Karpas-422 (cell line): ENCODE data around the gene MEIS1. TPM values are rescaled to one million over a fixed set of nuclear protein-coding genes. Genes with fewer than 3 reads are reported as not detected.
"Not testable (repeated sequence)": the region's sequence is repeated elsewhere in the genome, so short reads cannot be mapped to it uniquely, and the experiment has no call there.

ENCODE experiments used
- DNase-seq: peaks from one replicate; pipeline ENCODE4 v3.0.0-alpha.2; 2015
- H2AFZ ChIP-seq: fragments of 200-600 bp; sonication (generic); 2 replicates; pipeline ENCODE4 v1.6.1; 2014; ENCODE audit warnings: antibody characterized with exemption, low read length, mixed read lengths
- H3K27ac ChIP-seq: fragments of 200-600 bp; sonication (generic); 2 replicates; pipeline ENCODE4 v1.5.1; 2014; ENCODE audit warnings: mild to moderate bottlenecking, low read length, moderate library complexity
- H3K27me3 ChIP-seq: fragments of 200-600 bp; sonication (generic); 2 replicates; pipeline ENCODE4 v1.6.1; 2014; ENCODE audit warnings: low read length, mixed read lengths
- H3K36me3 ChIP-seq: fragments of 200-600 bp; sonication (generic); 2 replicates; pipeline ENCODE4 v1.6.1; 2014; ENCODE audit warnings: low read length, mixed read lengths; ENCODE audit not compliant: insufficient read depth
- H3K4me1 ChIP-seq: fragments of 200-600 bp; sonication (generic); 2 replicates; pipeline ENCODE4 v1.6.1; 2014; ENCODE audit warnings: mild to moderate bottlenecking, low read length, mixed read lengths
- H3K4me2 ChIP-seq: fragments of 200-600 bp; sonication (generic); 2 replicates; pipeline ENCODE4 v1.6.1; 2014; ENCODE audit warnings: low read length, low read depth, mild to moderate bottlenecking; ENCODE audit not compliant: poor library complexity, severe bottlenecking
- H3K4me3 ChIP-seq: fragments of 200-600 bp; sonication (generic); 2 replicates; pipeline ENCODE4 v1.5.1; 2014; ENCODE audit warnings: mild to moderate bottlenecking, antibody characterized with exemption, low read length, mixed read lengths
- H3K79me2 ChIP-seq: fragments of 200-600 bp; sonication (generic); 2 replicates; pipeline ENCODE4 v1.6.1; 2014; ENCODE audit warnings: mild to moderate bottlenecking, low read length, mixed read lengths
- H3K9ac ChIP-seq: fragments of 200-600 bp; sonication (generic); 2 replicates; pipeline ENCODE4 v1.6.0; 2014; ENCODE audit warnings: low read length
- H3K9me2 ChIP-seq: fragments of 200-600 bp; sonication (generic), shearing (Covaris generic); replicated peaks from 2 replicates; pipeline ENCODE4 v1.6.0; 2014; ENCODE audit warnings: mild to moderate bottlenecking, low read length, moderate library complexity; ENCODE audit not compliant: insufficient read depth
- H3K9me3 ChIP-seq: fragments of 300-700, 200-600 bp; sonication (generic); 2 replicates; pipeline ENCODE4 v1.6.1; 2014; ENCODE audit warnings: low read length, mixed read lengths
- H4K20me1 ChIP-seq: fragments of 200-600 bp; sonication (generic); 2 replicates; pipeline ENCODE4 v1.6.1; 2014; ENCODE audit warnings: mild to moderate bottlenecking, antibody characterized with exemption, low read length, low read depth; ENCODE audit not compliant: insufficient read depth
- total RNA-seq: library from RNA; depleted of rRNA; stranded (reverse); fragments of >200 nt; shearing (Covaris generic); gene quantifications from 2 replicates; pipeline ENCODE4 v1.2.3, GENCODE V29; 2014; ENCODE audit warnings: low replicate concordance; rRNA removed

The MEIS1 gene
- 32.5 and 35.3 TPM in 2 replicates for total RNA-seq

DNA sequence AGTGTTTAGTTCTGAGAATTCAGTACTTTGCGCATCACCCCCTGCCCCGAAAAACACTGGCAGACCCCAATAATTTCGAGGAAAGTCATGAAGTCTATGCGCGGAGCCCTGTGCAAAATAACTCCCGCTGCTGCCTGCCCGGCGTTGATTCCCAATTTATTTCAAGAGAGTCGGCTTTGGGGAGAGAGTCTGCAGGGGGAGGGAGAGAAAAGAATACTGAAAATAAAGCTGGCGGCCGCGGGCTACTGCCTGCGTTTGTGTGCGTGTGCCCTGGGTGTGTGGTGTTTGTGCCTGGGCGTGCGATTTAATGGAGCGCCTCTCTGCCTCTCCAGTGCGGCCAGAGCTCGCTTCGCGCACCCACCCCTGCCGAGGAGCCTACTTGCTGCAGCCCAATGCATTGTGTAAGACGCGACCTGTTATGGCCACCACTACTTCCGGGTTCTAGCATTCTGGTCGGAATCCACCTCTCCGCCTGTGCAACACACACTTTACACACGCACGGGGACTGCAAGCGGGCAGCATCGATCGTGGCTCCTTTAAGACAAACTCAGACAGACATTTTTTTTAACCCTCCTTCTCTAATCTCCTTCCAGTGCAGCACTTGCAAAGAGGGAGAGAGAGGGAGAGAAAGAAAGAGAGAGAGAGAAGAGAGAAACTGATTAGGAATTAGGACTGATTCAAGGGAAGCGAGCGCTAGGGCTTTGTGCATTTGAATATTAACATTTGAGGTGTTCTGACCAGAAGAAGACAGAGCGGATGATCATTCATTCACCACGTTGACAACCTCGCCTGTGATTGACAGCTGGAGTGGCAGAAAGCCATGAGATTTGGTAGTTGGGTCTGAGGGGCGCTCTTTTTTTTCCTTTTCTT, at the start of gene MEIS1:
Gene MEIS1, plus strand, starts transcription at position 447 of the 870 bp plus-strand sequence. CDS start 732 bp downstream, outside the sequence.
- H3K9me3 ChIP-seq, result no peaks in the 10 kb centered on the region
- no peaks in the 10 kb centered on the region for H3K79me2 ChIP-seq
- DNase-seq, result peak; percentile 95
- peak within 1 kb of the TSS; percentile 93 for H3K4me2 ChIP-seq
- H3K9ac ChIP-seq, result peak within 1 kb of the TSS; percentile 68
- H4K20me1 ChIP-seq, result no peaks in the 10 kb centered on the region
- peak within 1 kb of the TSS; percentile 75 for H3K4me3 ChIP-seq
- peaks cover 31% of the 10 kb centered on the region for H3K4me1 ChIP-seq
- H3K27ac ChIP-seq, result peak within 1 kb of the TSS; percentile 57
- no peaks in the 10 kb centered on the region for H3K36me3 ChIP-seq
- H2AFZ ChIP-seq, result peak within 1 kb of the TSS; percentile 96
- H3K9me2 ChIP-seq, result no peaks in the 10 kb centered on the region
- H3K27me3 ChIP-seq, result no peaks in the 10 kb centered on the region

GRCh38 chr2:66387016-66387753, 47.7 kb upstream of the MEIS1 start:
- DNase-seq, result no peak

GRCh38 chr2:66389651-66390131, 45.2 kb upstream of the MEIS1 start:
- Histone ChIP-seq H3K9me3 (no peaks in the 10 kb centered on the region), H3K4me1 (no peaks in the 10 kb centered on the region), H3K36me3 (no peaks in the 10 kb centered on the region), H3K9ac (no peak overlapping the region), H3K4me2 (no peak overlapping the region), H4K20me1 (no peaks in the 10 kb centered on the region), H3K27ac (no peak overlapping the region), H3K79me2 (no peaks in the 10 kb centered on the region), H3K4me3 (no peak overlapping the region), H3K9me2 (no peaks in the 10 kb centered on the region), H2AFZ (no peak overlapping the region), H3K27me3 (0 out of 2 replicates have a peak, but pooled peaks cover 2% of the 10 kb centered on the region)
- DNase-seq, result no peak

More at GRCh38 chr2:66387016-66387753, 47.7 kb upstream of the MEIS1 start:
- Histone ChIP-seq H3K4me3 (no peak overlapping the region), H3K9ac (no peak overlapping the region), H3K27ac (no peak overlapping the region), H3K36me3 (no peaks in the 10 kb centered on the region), H3K9me2 (no peaks in the 10 kb centered on the region), H3K27me3 (0 out of 2 replicates have a peak, but pooled peaks cover 2% of the 10 kb centered on the region), H3K4me1 (no peaks in the 10 kb centered on the region), H2AFZ (no peak overlapping the region), H4K20me1 (no peaks in the 10 kb centered on the region), H3K4me2 (no peak overlapping the region), H3K79me2 (no peaks in the 10 kb centered on the region), H3K9me3 (no peaks in the 10 kb centered on the region)

GRCh38 chr2:66390152-66390551, 44.8 kb upstream of the MEIS1 start:
- Histone ChIP-seq H3K36me3 (no peaks in the 10 kb centered on the region), H3K9me3 (no peaks in the 10 kb centered on the region), H3K27me3 (0 out of 2 replicates have a peak, but pooled peaks cover 2% of the 10 kb centered on the region), H2AFZ (no peak overlapping the region), H3K9me2 (no peaks in the 10 kb centered on the region), H3K9ac (no peak overlapping the region), H3K79me2 (no peaks in the 10 kb centered on the region), H4K20me1 (no peaks in the 10 kb centered on the region), H3K4me1 (no peaks in the 10 kb centered on the region), H3K4me2 (no peak overlapping the region), H3K27ac (no peak overlapping the region), H3K4me3 (no peak overlapping the region)
- DNase-seq, result no peak

GRCh38 chr2:66390811-66391210, 44.1 kb upstream of the MEIS1 start:
- DNase-seq, result no peak
- H3K4me2 ChIP-seq, result no peak overlapping the region
- H3K4me1 ChIP-seq, result no peaks in the 10 kb centered on the region
- no peaks in the 10 kb centered on the region for H3K9me2 ChIP-seq
- no peak overlapping the region for H2AFZ ChIP-seq
- H3K4me3 ChIP-seq, result no peak overlapping the region
- H3K79me2 ChIP-seq, result no peaks in the 10 kb centered on the region
- H3K9me3 ChIP-seq, result no peaks in the 10 kb centered on the region
- 0 out of 2 replicates have a peak, but pooled peaks cover 2% of the 10 kb centered on the region for H3K27me3 ChIP-seq
- H3K9ac ChIP-seq, result no peak overlapping the region
- H3K27ac ChIP-seq, result no peak overlapping the region
- H3K36me3 ChIP-seq, result no peaks in the 10 kb centered on the region
- H4K20me1 ChIP-seq, result no peaks in the 10 kb centered on the region

- H3K79me2 ChIP-seq, H3K27me3 ChIP-seq, H2AFZ ChIP-seq, H3K9ac ChIP-seq, H3K27ac ChIP-seq, H3K4me2 ChIP-seq, H3K9me2 ChIP-seq, DNase-seq, H3K4me1 ChIP-seq, H3K4me3 ChIP-seq, H3K9me3 ChIP-seq, H4K20me1 ChIP-seq, H3K36me3 ChIP-seq: not testable (repeated sequence)
Observed at GRCh38 chr2:66391240-66391639, 43.7 kb upstream of the MEIS1 start.

GRCh38 chr2:66405473-66405872, 29.5 kb upstream of the MEIS1 start:
- no peak overlapping the region for H3K27ac ChIP-seq
- no peaks in the 10 kb centered on the region for H4K20me1 ChIP-seq
- H3K4me3 ChIP-seq, result no peak overlapping the region
- peaks cover 6% of the 10 kb centered on the region; the same call in 1 of the 2 replicates for H3K27me3 ChIP-seq
- no peak overlapping the region for H3K4me2 ChIP-seq
- no peak overlapping the region for H3K9ac ChIP-seq
- no peaks in the 10 kb centered on the region for H3K79me2 ChIP-seq
- no peaks in the 10 kb centered on the region for H3K9me3 ChIP-seq
- no peak for DNase-seq
- H3K9me2 ChIP-seq, result no peaks in the 10 kb centered on the region
- no peak overlapping the region for H2AFZ ChIP-seq
- no peaks in the 10 kb centered on the region for H3K36me3 ChIP-seq
- no peaks in the 10 kb centered on the region for H3K4me1 ChIP-seq

GRCh38 chr2:66408905-66409304, 26.0 kb upstream of the MEIS1 start:
- no peak for DNase-seq
- H3K9me3 ChIP-seq, result no peaks in the 10 kb centered on the region
- no peaks in the 10 kb centered on the region for H3K36me3 ChIP-seq
- no peak overlapping the region for H3K4me3 ChIP-seq
- H3K9ac ChIP-seq, result no peak overlapping the region
- no peaks in the 10 kb centered on the region for H3K9me2 ChIP-seq
- H4K20me1 ChIP-seq, result no peaks in the 10 kb centered on the region
- no peaks in the 10 kb centered on the region for H3K4me1 ChIP-seq
- H3K79me2 ChIP-seq, result no peaks in the 10 kb centered on the region
- H3K27ac ChIP-seq, result no peak overlapping the region
- no peaks in the 10 kb centered on the region for H3K27me3 ChIP-seq
- H2AFZ ChIP-seq, result no peak overlapping the region
- H3K4me2 ChIP-seq, result no peak overlapping the region
